Osteocyte (in vitro differentiated cells): ENCODE results near the gene JADE3. TPM values are rescaled to one million over a fixed set of nuclear protein-coding genes. Genes with fewer than 3 reads are reported as not detected.

Source experiments
- DNase-seq: peaks from one replicate; pipeline ENCODE4 v3.0.0; 2021; ENCODE audit warnings: mixed read lengths; ENCODE audit not compliant: unreplicated experiment; ENCODE audit errors: extremely low spot score
- H3K27ac Mint-ChIP-seq: one replicate; pipeline ENCODE4 v1.8.0; 2021; ENCODE audit warnings: mild to moderate bottlenecking, mixed read lengths; ENCODE audit not compliant: unreplicated experiment
- H3K27me3 Mint-ChIP-seq: one replicate; pipeline ENCODE4 v1.8.0; 2021; ENCODE audit warnings: mixed read lengths; ENCODE audit not compliant: unreplicated experiment
- H3K36me3 Mint-ChIP-seq: one replicate; pipeline ENCODE4 v1.8.0; 2021; ENCODE audit warnings: mixed read lengths; ENCODE audit not compliant: unreplicated experiment
- H3K4me1 Mint-ChIP-seq: one replicate; pipeline ENCODE4 v1.8.0; 2021; ENCODE audit warnings: mixed read lengths; ENCODE audit not compliant: unreplicated experiment
- H3K4me3 Mint-ChIP-seq: one replicate; pipeline ENCODE4 v1.8.0; 2021; ENCODE audit warnings: mild to moderate bottlenecking, moderate library complexity, mixed read lengths; ENCODE audit not compliant: unreplicated experiment
- H3K9me3 Mint-ChIP-seq: one replicate; pipeline ENCODE4 v1.8.0; 2021; ENCODE audit warnings: mixed read lengths; ENCODE audit not compliant: unreplicated experiment
- CTCF ChIP-seq: fragments of 200-600 bp; sonication (generic); IDR thresholded peaks from 2 replicates; pipeline ENCODE4 v1.5.0; 2021; ENCODE audit warnings: antibody characterized with exemption, mild to moderate bottlenecking, moderate library complexity
- total RNA-seq: library from RNA; stranded (reverse); gene quantifications from 2 replicates; pipeline ENCODE4 v1.2.1, GENCODE V29; 2021

JADE3 gene
- total RNA-seq, 1 donor from 2014 or later, result 11.2 TPM

- peak overlapping the region; percentile 50 for H3K27ac Mint-ChIP-seq
- DNase-seq, result peak; percentile 91
- no peaks in the 10 kb centered on the region for H3K27me3 Mint-ChIP-seq
- no peaks in the 10 kb centered on the region for H3K4me1 Mint-ChIP-seq
- peak overlapping the region; percentile 74 for H3K4me3 Mint-ChIP-seq
- TF ChIP-seq CTCF, result peak; percentile 74
- H3K36me3 Mint-ChIP-seq, result no peaks in the 10 kb centered on the region
- H3K9me3 Mint-ChIP-seq, result no peaks in the 10 kb centered on the region
Measured at GRCh38 chrX:46903458-46904242, 8.6 kb upstream of the JADE3 start.

- Mint-ChIP-seq H3K9me3 (no peaks in the 10 kb centered on the region), H3K27ac (no peak overlapping the region), H3K27me3 (peaks cover 4% of the 10 kb centered on the region), H3K4me1 (no peaks in the 10 kb centered on the region), H3K4me3 (no peak overlapping the region), H3K36me3 (no peaks in the 10 kb centered on the region)
- DNase-seq, result no peak
- no peak for TF ChIP-seq CTCF
Measured at GRCh38 chrX:46904626-46905025, 7.6 kb upstream of the JADE3 start.

DNA sequence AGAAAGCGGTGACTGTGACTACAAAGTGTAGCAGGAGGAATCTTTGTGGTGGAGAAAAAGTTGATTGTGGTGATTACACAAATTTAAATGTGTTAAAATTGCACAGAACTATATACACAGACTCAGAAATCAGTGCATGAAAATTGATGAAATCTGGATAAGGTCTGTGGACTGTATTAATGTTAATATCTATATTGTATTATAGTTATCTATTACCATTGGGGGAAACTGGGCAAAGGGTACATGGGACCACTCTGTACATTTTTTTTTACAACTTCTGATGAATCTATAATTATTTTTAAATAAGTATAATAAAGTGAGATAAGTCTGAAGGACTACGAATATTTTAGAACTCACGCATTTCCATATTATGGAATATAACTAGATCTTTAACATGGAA is 1.8 kb upstream of the JADE3 start:
- peaks cover 9% of the 10 kb centered on the region for H3K9me3 Mint-ChIP-seq
- DNase-seq, result no peak
- H3K4me1 Mint-ChIP-seq, result peaks cover 9% of the 10 kb centered on the region
- H3K36me3 Mint-ChIP-seq, result no peaks in the 10 kb centered on the region
- no peak overlapping the region for H3K27ac Mint-ChIP-seq
- H3K27me3 Mint-ChIP-seq, result peaks cover 4% of the 10 kb centered on the region
- TF ChIP-seq CTCF, result no peak
- H3K4me3 Mint-ChIP-seq, result no peak overlapping the region

- Mint-ChIP-seq H3K4me3 (peak overlapping the region; percentile 84), H3K27me3 (peaks cover 4% of the 10 kb centered on the region), H3K4me1 (peaks cover 9% of the 10 kb centered on the region), H3K36me3 (no peaks in the 10 kb centered on the region), H3K9me3 (peaks cover 25% of the 10 kb centered on the region), H3K27ac (peak overlapping the region; percentile 55)
- peak; percentile 86 for DNase-seq
- TF ChIP-seq CTCF, result peak; percentile 67
Measured at GRCh38 chrX:46912603-46913491, 626 bp downstream of the JADE3 start.

GRCh38 chrX:46913667-46914066 is 1.4 kb downstream of the JADE3 start:
- peak overlapping the region; percentile 55 for H3K27ac Mint-ChIP-seq
- H3K36me3 Mint-ChIP-seq, result no peaks in the 10 kb centered on the region
- H3K9me3 Mint-ChIP-seq, result peaks cover 25% of the 10 kb centered on the region
- DNase-seq, result no peak
- peak overlapping the region; percentile 84 for H3K4me3 Mint-ChIP-seq
- TF ChIP-seq CTCF, result no peak
- peaks cover 4% of the 10 kb centered on the region for H3K27me3 Mint-ChIP-seq
- peaks cover 9% of the 10 kb centered on the region for H3K4me1 Mint-ChIP-seq
